Stimulated activated naive B cell treated with anti-CD40 and anti-IgM and Interleukin-4, amounts not matched to agents 10 μg/mL and 1 μg/mL and 100 μg/mL, for 72 hours (primary cell): ENCODE measurements around the gene FSD1.
A peak's percentile ranks its signal among the peaks of the same experiment; 100 is the strongest.

Experiments used
- ATAC-seq, 2 donors: fragments of 150-1000 bp; cut with Tn5 transposase; replicated peaks; 2 replicates each; pipeline ENCODE4 v1.10.0; 2021; ENCODE audit warnings: moderate library complexity in 1 of 2
- DNase-seq: peaks from one replicate; pipeline ENCODE4 v3.0.0; 2021
- H3K27ac Mint-ChIP-seq: one replicate; pipeline ENCODE4 v1.8.0; 2022; ENCODE audit warnings: mild to moderate bottlenecking, mixed read lengths
- H3K27me3 Mint-ChIP-seq, 2 donors: one replicate each; pipeline ENCODE4 v1.8.0; 2022; ENCODE audit warnings: mixed read lengths in 2 of 2
- H3K36me3 Mint-ChIP-seq, 2 donors: one replicate each; pipeline ENCODE4 v1.8.0; 2022; ENCODE audit warnings: mixed read lengths in 2 of 2, mild to moderate bottlenecking in 1 of 2
- H3K4me1 Mint-ChIP-seq, 2 donors: one replicate each; pipeline ENCODE4 v1.8.0; 2022; ENCODE audit warnings: mixed read lengths in 2 of 2, mild to moderate bottlenecking in 1 of 2
- H3K4me3 Mint-ChIP-seq, 2 donors: one replicate each; pipeline ENCODE4 v1.8.0; 2022; ENCODE audit warnings: mild to moderate bottlenecking in 2 of 2, mixed read lengths in 2 of 2, moderate library complexity in 1 of 2
- H3K9me3 Mint-ChIP-seq, 2 donors: one replicate each; pipeline ENCODE4 v1.8.0; 2022; ENCODE audit warnings: mixed read lengths in 2 of 2, mild to moderate bottlenecking in 1 of 2

Gene FSD1

DNA sequence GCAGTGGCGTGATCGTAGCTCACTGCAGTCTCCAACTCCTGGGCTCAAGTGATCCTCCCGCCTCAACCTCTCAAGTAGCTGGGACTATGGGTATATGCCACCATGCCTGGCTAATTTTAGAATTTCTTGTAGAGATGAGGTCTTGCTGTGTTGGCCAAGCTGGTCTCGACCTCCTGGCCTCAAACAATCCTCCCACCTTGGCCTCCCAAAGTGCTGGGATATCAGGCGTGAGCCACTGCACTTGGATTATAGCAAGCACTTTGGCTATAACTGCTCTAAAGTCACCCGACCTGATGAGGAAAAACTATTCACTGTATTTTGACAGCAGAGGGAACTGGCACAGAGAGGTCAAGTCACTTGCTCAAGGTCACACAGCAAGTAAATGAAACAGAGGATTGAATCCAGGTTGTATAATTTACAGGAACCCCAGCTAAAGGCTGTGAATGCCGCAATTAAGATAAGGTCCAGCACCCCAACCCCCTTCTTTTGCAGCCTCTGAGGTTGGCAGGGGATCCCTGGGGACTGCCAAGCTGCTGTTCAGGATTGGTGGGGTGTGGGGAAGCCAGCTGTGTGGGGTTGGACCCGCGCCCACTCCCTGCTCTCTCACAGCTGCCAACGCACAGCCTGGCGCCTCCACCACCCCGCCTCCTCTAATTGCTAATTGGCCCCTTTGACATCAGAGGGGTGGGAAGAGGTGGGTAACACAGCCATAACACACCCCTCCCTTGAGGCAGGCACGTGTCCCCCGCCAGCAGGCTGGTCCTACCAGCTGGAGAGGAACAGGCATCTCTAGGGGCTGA lies 8.2 kb upstream of the FSD1 start:
- no peak overlapping the region for H3K27ac Mint-ChIP-seq
- no peak overlapping the region for H3K4me3 Mint-ChIP-seq
- no peaks in the 10 kb centered on the region for H3K36me3 Mint-ChIP-seq
- no peak for DNase-seq
- H3K9me3 Mint-ChIP-seq = no peaks in the 10 kb centered on the region
- peak; percentile 23 to 44 for ATAC-seq
- peaks cover 3 to 5% of the 10 kb centered on the region in 2 donors for H3K4me1 Mint-ChIP-seq
- peaks cover 6 to 7% of the 10 kb centered on the region in 2 donors for H3K27me3 Mint-ChIP-seq

DNA sequence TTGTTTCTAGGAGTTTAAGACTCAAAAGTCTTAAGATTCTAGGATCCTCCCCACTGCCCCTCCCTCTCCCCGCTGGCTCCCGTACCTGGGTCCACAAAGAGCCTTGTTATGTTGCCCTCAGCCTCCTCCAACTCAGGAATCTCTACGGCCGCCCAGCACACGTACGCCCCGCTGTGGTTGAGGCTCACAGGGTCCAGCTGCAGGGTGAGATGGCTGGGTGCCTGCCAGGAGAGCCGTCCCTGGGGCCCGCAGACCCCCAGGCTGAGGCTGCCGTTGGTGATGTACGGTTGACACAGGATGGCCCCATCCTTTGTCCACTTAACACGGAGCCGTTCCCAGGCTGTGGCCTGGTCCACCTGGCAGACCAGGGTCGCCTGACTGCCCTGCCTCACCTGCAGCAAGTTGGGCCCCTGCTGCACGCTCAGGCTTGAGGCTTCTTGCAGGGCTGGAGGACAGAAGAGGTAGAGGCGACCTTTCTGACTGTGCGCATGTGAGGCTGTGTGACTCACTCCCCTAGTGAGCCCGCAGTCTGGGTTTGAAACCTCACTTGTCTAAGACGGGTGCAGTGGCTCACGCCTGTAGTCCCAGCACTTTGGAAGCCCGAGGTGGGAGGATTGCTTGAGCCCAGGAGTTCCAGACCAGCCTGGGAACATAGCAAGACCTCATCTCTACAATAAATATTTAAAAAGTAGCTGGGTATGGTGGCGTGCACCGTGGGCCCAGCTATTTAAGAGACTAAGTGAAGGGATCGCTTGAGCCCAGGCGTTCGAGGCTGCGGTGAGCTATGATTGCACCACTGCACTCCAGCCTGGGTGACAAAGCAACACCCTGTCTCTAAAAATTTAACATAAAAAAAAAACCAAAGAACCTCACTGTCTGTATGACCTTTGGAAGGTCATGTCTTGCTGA lies 6.2 kb upstream of the FSD1 start:
- no peaks in the 10 kb centered on the region for H3K9me3 Mint-ChIP-seq
- H3K27ac Mint-ChIP-seq = no peak overlapping the region
- peaks cover 7 to 12% of the 10 kb centered on the region in 2 donors for H3K4me1 Mint-ChIP-seq
- H3K36me3 Mint-ChIP-seq = no peaks in the 10 kb centered on the region
- ATAC-seq (no peak), DNase-seq (no peak)
- peaks cover 16% of the 10 kb centered on the region in 2 donors for H3K27me3 Mint-ChIP-seq
- H3K4me3 Mint-ChIP-seq = no peak overlapping the region

DNA sequence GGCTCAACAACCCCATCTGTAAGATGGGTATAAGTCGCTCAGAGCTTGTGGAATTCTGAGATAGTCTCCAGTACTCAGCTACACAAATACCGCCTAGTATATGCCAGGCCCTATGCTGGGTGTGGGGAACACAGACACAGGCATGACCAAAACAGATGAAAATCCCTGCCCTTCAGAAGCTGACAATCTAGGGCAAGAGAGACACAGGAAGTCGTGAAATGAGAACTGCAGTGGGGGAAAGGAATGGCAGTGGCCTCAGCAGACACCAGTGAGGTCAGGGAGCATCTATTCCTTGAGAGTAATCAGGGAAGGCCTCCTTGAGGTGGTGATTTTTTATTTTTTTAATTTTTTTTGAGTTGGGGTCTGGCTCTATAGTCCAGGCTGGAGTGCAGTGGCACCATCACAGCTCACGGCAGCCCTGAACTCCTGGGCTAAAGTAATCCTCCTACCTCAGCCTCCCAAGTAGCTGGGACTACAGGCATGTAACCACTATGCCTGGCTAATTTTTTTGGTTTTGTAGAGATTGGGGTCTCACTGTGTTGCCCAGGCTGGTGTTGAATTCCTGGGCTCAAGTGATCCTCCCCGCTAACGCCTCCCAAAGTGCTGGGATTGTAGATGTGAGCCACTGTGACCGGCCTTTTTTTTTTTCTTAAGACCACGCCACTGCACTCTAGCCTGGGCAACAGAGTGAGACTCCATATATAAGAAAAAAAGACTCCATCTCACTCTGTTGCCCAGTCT lies 5.4 kb upstream of the FSD1 start:
- Mint-ChIP-seq H3K4me3 (no peak overlapping the region), H3K27me3 (peaks cover 16 to 20% of the 10 kb centered on the region in 2 donors), H3K9me3 (no peaks in the 10 kb centered on the region), H3K36me3 (no peaks in the 10 kb centered on the region), H3K4me1 (peaks cover 7 to 12% of the 10 kb centered on the region in 2 donors), H3K27ac (no peak overlapping the region)
- ATAC-seq (no peak), DNase-seq (no peak)

DNA sequence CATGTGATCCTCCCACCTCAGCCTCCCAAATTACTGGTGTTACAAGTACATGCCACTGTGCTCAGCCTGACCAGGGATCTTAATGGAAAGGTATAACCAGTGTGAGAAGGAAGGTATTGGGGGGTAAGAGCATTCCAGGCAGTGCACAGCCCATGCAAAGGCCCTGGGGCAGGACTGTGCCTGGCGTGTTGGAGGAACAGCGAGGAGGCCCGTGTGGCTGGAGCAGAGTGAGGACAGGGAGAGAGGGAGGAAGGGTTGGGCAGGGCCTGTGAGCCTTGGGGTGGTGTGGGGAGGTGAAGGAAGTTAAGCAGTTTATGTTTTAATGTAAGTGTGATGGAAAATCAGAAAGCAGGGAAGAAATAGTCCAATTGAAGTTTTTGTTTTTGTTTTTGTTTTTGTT lies 3.8 kb upstream of the FSD1 start:
- Mint-ChIP-seq H3K9me3 (no peaks in the 10 kb centered on the region), H3K4me3 (no peak overlapping the region), H3K27ac (no peak overlapping the region), H3K36me3 (no peaks in the 10 kb centered on the region), H3K4me1 (peaks cover 7 to 16% of the 10 kb centered on the region in 2 donors), H3K27me3 (peaks cover 22 to 25% of the 10 kb centered on the region in 2 donors)
- ATAC-seq (no peak), DNase-seq (no peak)

DNA sequence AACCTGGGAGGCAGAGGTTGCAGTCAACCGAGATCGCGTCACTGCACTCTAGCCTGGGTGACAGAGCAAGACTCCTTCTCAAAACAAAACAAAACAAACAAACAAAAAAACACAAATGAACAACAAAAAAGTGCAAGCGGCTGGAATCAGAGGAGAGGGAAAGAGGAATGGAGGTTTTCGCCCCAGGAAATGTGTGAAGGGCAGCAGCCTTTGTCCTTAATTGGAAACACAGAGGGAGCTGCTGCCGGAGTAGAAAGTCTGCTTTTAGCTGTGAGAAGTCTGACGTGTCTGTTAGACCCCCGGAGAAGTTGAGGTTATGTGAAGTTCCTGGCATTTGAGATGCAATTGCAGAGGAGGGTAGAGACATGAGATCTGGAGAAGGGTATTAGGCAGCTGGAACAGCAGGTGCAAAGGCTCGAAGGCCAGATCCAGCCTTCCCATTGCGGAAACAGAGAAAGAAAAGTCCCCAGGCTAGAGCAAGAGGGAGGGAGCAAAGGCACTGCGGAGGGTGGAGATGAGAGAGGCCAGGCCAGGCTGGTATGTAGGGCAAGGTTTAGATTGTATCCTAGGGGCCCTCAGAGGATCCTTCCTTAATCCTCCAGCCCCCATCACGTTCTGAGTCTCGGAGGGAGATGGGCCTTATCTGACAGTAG lies 2.7 kb upstream of the FSD1 start:
- Mint-ChIP-seq H3K9me3 (no peaks in the 10 kb centered on the region), H3K4me3 (no peak overlapping the region), H3K27ac (no peak overlapping the region), H3K4me1 (peaks cover 5 to 11% of the 10 kb centered on the region in 2 donors), H3K36me3 (peaks cover 1 to 2% of the 10 kb centered on the region in 2 donors), H3K27me3 (peaks cover 24 to 26% of the 10 kb centered on the region in 2 donors)
- ATAC-seq (no peak), DNase-seq (no peak)

DNA sequence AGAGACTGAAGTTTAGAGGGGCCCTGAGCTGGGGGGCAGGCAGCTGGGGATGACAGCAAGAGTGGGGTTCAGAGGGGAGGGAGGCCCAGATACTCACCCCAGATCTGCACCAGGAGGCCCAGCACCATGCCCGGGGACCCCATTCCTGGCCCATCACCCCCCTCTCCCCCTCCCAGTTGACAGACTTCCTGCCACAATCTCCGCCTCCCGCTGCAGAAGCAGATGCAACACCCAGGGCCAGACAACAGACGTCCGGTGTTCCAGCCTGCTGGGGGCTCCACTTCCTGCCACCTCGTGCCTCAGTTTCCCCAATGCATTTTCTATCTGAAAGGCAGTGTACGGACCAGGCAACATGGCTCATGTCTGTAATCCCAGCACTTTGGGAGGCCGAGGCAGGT lies 2.2 kb upstream of the FSD1 start, which contains the start of gene TMIGD2:
TMIGD2 (minus strand) TSS at position 147 of the 398 bp plus-strand sequence; CDS start at position 143, 4 bp downstream.
- ATAC-seq = no peak
- Mint-ChIP-seq H3K4me1 (peaks cover 5 to 11% of the 10 kb centered on the region in 2 donors), H3K27me3 (peaks cover 28 to 29% of the 10 kb centered on the region in 2 donors), H3K36me3 (peaks cover 1 to 4% of the 10 kb centered on the region in 2 donors), H3K4me3 (no peak within 1 kb of the TSS), H3K9me3 (no peaks in the 10 kb centered on the region), H3K27ac (no peak within 1 kb of the TSS)
- DNase-seq = no peak

DNA sequence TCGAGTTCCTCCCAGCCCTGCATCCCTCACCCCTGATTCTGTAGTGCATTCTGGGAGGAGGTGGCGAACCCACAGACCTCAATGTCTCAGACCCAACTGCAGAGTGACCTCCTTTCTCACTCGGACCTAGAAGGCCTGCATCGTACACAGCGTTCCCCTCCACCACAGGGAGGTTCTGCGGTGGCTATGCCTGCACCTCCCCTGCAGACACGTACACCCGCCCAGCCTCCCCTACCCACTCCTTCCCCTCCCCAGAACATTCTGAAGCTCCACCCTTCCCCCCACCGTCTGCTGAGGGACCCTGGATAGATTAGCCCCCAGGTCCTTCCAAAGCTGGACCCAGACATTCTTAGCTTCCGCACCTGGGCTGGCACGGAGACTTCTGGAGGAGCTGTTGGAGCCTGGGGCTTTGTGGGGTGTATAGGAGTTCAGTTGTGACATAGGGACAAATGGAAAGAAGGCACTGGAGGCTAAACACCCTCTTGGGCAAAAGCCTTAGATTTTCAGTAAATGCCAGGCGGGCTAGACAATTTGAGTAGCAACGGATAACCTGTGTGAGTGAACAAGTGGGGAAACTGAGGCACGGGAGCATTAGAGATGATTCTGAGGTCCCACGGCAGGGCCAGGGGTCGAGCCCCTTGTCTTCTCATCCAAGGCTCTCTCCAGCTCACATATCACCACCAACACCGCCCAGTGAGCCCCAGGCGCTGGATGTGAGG lies 420 bp upstream of the FSD1 start:
- peaks cover 28 to 29% of the 10 kb centered on the region in 2 donors for H3K27me3 Mint-ChIP-seq
- no peak overlapping the region for H3K27ac Mint-ChIP-seq
- H3K4me3 Mint-ChIP-seq = peak overlapping the region; percentile 21 to 67
- ATAC-seq (no peak), DNase-seq (no peak)
- H3K36me3 Mint-ChIP-seq = peaks cover 1 to 4% of the 10 kb centered on the region in 2 donors
- H3K4me1 Mint-ChIP-seq = peaks cover 5 to 11% of the 10 kb centered on the region in 2 donors
- no peaks in the 10 kb centered on the region for H3K9me3 Mint-ChIP-seq

DNA sequence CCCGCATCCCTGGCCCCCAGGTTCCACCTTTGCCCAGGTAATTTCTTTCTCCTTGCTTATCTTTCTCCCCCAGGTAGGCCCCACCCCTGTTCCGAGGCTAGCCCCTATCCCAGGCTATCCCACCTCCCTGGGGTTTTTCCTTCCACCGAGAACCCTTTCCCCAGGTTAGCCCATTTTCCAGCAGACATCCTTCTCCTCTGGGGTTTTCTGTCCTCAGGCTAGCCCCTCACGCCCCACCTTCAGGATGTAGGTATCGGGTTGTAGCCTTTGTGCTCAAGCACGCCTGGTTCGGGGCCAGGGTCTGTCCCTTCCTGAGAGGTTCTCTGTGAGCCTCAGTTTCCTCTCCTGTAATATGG lies 837 bp downstream of the FSD1 start:
- no peak for DNase-seq
- Mint-ChIP-seq H3K36me3 (peaks cover 1 to 4% of the 10 kb centered on the region in 2 donors), H3K4me1 (peaks cover 5 to 11% of the 10 kb centered on the region in 2 donors), H3K27me3 (peaks cover 28 to 29% of the 10 kb centered on the region in 2 donors), H3K4me3 (peak overlapping the region; percentile 72 to 82), H3K9me3 (no peaks in the 10 kb centered on the region), H3K27ac (peak overlapping the region; percentile 69)
- no peak for ATAC-seq

DNA sequence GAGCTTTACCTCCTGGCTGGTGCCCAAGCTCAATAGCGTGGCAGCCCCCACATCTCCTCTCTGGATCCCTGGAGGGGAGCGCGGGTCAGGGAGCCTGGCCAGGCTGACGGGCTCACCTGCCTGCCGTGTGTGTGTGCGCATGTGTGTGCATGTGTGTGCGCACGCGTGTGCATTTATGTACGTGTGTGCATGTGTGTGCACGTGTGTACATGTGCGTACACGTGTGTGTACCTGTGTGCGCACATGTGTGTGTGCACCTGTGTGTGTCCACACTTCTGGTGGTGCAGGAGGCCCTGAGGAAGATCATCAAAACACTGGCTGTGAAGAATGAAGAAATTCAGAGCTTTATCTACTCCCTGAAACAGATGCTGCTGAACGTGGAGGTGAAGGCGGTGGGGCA lies 1.3 kb downstream of the FSD1 start:
- Mint-ChIP-seq H3K36me3 (peaks cover 1 to 4% of the 10 kb centered on the region in 2 donors), H3K4me1 (peaks cover 5 to 11% of the 10 kb centered on the region in 2 donors), H3K27ac (peak overlapping the region; percentile 69), H3K27me3 (peaks cover 25% of the 10 kb centered on the region in 2 donors), H3K9me3 (no peaks in the 10 kb centered on the region), H3K4me3 (peak overlapping the region; percentile 72 to 82)
- DNase-seq (no peak), ATAC-seq (no peak)

DNA sequence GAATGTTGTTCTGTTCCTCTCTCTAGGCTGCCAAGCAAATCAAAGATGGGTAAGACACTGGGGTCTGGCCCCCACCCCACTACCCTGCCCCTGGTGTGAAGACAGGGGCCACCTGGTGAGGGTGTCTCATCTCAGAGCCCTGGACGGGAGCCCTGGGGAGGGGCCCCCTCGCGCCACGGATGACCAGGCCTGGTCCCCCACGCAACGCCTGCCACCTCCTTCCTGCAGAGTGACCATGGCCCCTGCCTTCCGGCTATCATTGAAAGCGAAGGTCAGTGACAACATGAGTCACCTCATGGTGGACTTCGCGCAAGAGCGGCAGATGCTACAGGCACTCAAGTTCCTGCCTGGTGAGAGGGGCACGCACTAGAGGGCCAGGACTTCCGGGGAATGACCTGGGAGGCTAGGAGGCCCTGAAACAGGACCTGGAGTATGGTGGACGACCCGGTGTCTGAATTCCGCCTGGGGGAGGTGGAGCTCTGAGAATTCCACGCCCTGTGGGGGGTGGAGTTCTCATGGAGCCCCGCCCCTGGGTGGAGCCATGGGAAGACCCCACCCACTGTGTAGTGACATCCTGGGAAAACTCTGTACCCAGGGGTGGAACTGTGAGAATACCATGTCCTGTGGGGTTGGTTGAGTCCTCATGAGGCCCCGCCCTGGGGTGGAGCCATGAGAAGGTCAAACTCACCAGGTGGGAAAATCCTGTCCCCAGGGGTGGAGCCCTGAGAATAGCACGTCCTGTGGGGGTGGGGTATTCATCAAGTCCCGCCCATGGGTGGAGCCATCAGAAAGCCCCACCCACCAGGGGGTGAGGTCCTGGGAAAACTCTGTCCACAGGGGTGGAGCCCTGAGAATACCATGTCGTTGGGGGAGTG lies 6.1 kb downstream of the FSD1 start:
- Mint-ChIP-seq H3K4me1 (peaks cover 0 to under 1% of the 10 kb centered on the region in 2 donors), H3K9me3 (no peaks in the 10 kb centered on the region), H3K27me3 (peaks cover 7 to 9% of the 10 kb centered on the region in 2 donors), H3K27ac (no peak overlapping the region), H3K36me3 (peaks cover 1 to 4% of the 10 kb centered on the region in 2 donors), H3K4me3 (no peak overlapping the region)
- DNase-seq = no peak
- no peak for ATAC-seq

DNA sequence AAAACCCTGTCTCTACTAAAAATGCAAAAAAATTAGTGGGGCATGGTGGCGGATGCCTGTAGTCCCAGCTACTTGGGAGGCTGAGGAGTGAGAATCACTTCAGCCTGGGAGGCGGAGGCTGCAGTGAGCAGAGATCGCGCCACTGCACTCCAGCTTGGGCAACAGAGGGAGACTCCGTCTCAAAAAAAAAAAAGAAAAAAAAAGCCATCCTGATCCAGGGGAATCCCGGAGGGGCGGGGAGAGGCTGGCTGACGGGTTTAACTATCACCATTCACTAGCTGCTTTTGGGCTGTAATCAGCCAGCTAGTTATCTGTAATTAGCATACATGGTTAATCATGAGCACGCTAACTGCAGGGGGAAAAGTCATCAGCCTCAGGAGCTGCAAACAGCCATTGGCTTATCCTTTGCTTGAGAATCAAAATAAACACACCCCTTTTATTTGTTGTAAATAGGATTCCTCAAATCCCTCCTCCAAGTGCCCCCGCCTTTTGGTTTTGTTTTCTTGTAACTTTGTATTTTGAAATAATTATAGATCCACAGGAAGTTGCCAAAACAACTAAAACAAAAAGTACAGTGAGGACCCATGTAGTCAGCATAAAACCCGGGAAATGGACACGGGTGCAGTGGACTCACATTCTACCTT lies 9.6 kb downstream of the FSD1 start:
- DNase-seq (no peak), ATAC-seq (no peak)
- Mint-ChIP-seq H3K9me3 (peaks cover 2% of the 10 kb centered on the region in 2 donors), H3K27me3 (no peaks in the 10 kb centered on the region), H3K36me3 (peaks cover 0 to 3% of the 10 kb centered on the region in 2 donors), H3K4me1 (no peaks in the 10 kb centered on the region), H3K4me3 (no peak overlapping the region), H3K27ac (no peak overlapping the region)

DNA sequence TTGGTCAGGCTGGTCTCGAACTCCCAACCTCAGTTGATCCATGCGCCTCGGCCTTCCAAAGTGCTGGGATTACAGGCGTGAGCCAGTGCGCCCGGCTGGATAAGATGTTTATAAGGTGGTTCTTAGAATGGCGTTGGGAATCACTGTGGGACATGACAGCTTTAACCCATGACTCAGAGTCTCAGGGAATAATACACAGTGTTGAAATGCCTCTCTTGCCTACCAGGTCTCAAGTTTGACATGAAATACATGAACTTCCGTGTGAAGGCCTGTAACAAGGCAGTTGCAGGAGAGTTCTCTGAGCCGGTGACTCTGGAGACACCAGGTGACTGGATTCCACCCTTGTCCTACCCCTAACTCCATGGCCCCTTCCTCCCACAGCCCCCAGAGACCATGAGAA lies 12.6 kb downstream of the FSD1 start:
- Mint-ChIP-seq H3K36me3 (peaks cover 3% of the 10 kb centered on the region in 2 donors), H3K27ac (no peak overlapping the region), H3K4me3 (no peak overlapping the region), H3K4me1 (no peaks in the 10 kb centered on the region), H3K9me3 (peaks cover 22 to 23% of the 10 kb centered on the region in 2 donors), H3K27me3 (no peaks in the 10 kb centered on the region)
- ATAC-seq (no peak), DNase-seq (no peak)
